Middle frontal gyrus (tissue), 1 donor: ENCODE measurements around the gene KNDC1.

ENCODE experiments used
- DNase-seq: peaks from one replicate; pipeline ENCODE4 v3.0.0-alpha.2; 2015; ENCODE audit warnings: low spot score; ENCODE audit errors: extremely low spot score

The KNDC1 gene

DNA sequence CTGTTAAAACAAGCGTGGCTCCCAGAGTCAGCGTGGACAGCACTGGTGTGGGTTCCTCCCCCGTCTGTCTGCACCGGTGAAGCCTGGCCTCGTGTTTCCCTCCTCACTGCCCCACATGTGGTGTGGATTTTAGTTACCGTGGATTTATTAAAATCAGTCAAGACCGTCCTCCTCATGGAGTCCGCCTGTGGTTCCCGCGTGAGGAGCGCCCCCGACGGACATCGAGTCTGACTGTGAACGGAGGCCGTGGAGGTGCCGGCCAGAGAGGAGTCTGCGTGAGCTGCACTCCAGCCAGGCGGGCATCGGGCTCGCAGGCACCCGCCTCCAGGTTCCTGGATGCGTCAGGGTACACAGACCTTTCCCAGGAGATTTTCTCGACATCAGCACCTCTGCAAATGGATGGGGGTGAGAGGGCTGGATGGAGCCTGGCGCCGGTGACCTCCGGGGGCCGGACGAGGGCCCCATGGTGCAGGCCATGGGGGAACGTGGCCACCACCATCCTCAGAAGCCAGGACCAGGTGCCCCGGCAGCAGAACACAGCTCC, 43.7 kb downstream of the KNDC1 start:
- DNase-seq: no peak

- DNase-seq: no peak
Measured at GRCh38 chr10:133204226-133205015, 44.4 kb downstream of the KNDC1 start.

- DNase-seq: no peak
Measured at GRCh38 chr10:133205146-133205545, 45.1 kb downstream of the KNDC1 start.

DNA sequence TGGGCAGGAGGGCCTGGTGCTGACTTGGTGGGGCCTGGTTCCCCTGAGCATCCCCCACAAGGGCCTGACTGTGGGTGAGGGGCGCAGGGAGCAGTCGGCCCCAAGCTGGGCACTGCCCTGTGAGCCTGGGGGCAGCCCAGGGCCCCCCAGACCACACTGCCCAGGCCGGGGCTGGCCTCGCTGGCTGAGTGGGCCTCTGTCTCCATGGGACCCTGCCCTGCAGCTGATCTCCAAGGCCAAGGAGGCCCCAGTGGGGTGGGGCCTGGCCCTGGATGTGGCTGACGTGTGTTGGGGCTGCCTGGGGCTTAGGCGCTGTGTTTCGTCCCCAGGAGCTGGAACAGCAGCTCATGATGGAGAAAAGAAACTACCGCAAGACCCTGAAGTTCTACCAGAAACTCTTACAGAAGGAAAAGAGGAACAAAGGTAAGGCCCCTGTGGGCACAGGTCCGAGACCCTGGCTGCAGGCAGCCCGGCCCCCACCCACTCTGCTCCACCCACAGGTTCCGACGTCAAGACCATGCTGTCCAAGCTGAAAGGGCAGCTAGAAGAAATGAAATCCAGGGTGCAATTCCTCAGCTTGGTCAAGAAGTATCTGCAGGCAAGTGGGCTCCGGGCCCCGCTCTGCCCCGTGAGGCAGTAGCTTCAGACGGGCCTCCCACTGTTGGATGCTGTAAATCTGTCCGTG, 46.5 kb downstream of the KNDC1 start:
- DNase-seq: no peak

GRCh38 chr10:133207041-133207600, 47.1 kb downstream of the KNDC1 start:
- DNase-seq: no peak

DNA sequence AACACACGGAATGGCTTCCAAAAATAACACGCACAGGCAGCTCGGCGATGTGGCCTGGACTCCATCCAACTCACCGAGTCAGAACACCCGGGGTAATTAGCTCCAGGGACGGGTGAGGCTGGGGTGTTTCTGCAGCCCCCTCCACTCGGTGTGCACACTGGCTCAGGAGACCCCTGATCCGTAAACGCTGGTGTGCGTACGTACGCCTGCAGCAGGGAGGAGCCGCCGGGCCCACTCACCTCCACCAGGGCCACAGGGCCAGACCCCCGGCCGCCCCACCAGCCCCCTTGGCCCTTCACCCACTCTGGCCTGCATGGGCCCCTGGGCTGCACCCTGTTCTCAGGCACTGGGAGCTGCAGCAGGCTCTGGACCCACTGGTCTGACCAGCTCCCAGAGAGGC, 47.6 kb downstream of the KNDC1 start:
- no peak for DNase-seq

- DNase-seq: no peak
Measured at GRCh38 chr10:133208466-133208865, 48.4 kb downstream of the KNDC1 start.

- no peak for DNase-seq
Measured at GRCh38 chr10:133209117-133209516, 49.1 kb downstream of the KNDC1 start.

DNA sequence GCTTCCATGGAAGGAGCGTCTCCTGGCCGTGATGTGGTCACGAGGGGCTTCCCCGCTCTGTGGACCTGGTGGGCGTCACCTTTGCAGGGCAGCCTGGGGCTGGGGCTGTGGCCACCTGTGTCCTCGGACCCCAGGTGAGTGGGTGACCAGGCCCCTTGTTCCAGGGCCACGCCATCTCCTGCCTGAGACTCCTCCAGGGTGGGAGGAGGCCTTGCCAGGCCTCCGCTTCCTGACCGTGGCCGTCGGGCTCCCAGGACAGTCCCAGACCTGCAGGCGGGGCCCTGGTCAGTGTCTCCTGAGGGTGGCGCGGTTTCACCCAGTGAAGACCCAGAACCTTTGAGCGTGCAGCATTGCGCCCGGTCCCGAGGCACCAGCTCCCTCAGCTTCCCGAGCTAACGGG, 49.6 kb downstream of the KNDC1 start:
- no peak for DNase-seq

GRCh38 chr10:133210398-133211140, 50.5 kb downstream of the KNDC1 start:
- DNase-seq: no peak

GRCh38 chr10:133211141-133211830, 51.3 kb downstream of the KNDC1 start:
- no peak for DNase-seq

- DNase-seq: no peak
Measured at GRCh38 chr10:133211959-133212852, 52.2 kb downstream of the KNDC1 start.

GRCh38 chr10:133212853-133213494, 53.0 kb downstream of the KNDC1 start:
- no peak for DNase-seq

DNA sequence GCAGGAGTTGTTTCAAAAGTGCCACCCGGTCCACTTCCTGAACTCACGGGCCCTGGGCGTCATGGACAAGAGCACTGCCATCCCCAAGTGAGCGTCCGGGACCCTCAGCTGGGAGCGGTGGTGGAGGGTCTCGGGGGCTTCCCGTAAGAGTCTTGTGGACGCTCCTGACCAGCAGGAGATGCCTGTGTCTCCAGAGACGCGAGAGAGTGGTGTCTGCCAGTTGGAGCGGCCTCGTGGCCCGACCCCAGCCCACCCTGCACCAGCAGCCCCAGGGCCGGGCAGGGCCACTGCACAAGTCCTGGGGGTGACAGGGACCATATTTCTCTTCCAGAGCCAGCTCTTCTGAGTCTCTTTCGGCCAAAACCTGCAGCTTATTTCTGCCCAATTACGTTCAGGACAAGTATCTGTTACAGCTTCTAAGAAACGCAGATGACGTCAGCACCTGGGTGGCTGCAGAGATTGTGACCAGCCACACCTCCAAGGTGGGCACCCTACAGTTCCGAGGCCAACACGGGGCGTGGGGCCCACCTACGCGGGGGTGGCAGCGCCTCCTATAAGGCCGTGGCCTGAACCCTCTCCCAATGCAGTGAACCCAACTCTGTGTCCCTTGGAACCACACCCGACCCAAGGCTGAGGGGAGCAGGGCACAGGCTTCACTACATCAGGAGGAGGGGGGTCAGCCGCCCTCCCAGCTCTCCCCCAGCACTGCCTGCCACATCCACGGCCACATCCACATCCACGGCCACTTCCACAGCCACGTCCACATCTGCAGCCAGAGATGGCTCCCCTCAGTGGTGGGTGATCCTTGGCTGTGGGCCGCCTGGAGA, 53.8 kb downstream of the KNDC1 start:
- no peak for DNase-seq

DNA sequence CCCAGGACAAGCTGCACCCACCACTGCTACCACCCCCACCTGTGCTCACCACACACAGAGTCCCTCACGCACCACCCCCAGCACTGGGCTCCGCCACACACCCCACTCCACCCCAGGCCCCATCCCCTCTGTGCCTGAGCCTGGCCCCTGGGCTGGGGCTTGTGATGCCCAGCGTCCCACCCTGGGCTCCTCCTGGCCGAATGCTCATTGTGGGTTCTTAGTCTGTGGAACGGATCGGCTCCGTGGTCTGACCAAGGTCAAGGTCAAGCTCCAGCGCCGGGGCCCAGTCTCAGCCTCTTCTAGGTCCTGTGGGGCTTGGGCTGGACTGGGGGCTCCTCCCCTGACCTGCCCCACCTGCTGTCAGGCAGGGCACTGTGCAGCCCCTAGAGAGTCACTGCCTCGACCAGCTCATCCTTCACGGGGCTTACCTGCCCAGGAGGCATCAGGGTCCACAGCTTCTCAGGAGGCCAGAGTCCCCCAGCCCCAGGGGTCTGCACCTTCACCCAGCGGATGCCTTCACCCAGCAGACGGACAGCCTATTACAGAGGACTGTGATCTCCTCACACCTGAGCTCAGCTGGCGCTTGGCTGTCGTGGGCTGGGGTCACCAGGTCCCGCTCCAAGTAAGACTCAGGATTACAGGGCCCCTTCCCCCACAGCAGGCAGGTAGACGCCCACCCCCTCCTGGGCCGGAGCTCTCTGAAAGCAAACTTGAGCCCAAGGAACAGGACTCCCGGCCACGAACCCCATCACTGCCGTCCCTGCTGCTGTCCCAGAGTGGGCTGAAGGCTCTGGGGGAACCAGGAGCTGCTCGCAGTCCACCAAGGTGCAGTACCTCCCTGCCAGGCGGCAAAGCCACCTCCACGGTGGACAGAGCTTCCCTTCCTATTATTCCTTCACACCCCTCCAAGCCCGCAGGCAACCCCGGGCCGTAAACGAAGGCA, 54.7 kb downstream of the KNDC1 start:
- no peak for DNase-seq

DNA sequence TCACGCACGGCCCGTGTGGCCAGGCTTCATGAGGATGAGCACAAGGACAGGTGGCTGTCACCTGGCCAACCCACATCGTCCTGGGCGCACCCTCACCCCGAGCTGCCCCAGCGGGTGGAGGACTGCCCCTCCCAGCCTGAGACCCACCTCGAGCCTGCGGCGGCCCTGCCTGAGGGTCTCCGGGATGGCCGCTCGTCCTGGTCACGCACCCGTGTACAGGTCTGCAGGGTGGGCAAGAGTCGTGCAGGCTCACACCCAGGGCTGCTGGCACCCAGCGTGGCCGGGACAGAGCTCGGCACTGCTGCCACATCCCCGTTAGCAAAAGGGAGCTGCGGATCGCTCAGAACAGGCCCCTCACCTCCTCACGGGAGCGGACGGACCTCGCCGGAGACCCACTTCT, 55.6 kb downstream of the KNDC1 start:
- DNase-seq: no peak

DNA sequence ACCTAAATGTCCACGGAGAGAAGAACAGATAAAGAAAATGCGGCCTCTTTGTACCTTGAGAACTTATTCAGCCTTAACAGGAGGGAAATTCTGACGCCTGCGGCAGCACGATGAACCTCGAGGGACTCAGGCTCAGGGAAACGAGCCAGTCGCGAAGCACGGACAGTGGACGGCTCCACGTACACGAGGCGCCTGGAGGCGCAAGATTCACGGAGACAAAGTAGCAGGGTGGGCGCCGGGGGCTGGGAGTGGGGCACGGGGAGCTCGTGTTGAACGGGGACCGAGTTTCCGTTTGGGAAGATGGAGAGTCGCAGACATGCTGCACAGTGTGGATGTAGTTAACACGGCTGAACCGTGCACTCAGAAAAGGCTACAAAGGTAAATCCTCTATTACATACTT, 56.8 kb downstream of the KNDC1 start:
- DNase-seq: no peak
